HG03378 (cell line): Measurements from ENCODE around the gene C4orf54.

Experiments used
- ATAC-seq: cut with Tn5 transposase; IDR thresholded peaks from one replicate; pipeline ENCODE4 v1.9.1; 2021; ENCODE audit warnings: mild to moderate bottlenecking, moderate library complexity; ENCODE audit not compliant: unreplicated experiment

The C4orf54 gene

DNA sequence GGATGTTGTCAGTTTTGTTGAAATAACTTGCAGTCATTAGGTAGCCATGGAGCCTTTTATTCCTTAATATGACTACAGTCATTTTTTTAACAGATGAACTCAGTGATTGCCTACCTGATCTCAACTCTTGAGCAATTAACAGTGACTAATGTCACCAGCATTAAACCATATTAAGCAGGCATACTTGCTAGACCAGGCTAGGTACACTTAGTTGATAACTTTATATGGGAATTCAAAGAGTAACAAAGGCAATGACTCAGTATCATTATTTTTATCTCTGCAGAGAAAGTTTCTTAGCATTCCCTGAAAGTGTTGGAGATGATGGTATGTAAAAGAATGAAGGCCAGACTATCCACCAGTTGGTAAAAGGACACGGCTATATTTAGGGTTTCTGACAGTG, at the start of gene C4orf54:
Gene C4orf54 (minus strand): TSS at position 31 of the 400 bp plus-strand sequence. CDS start 3,180 bp downstream, outside the sequence.
- ATAC-seq, result no peak

GRCh38 chr4:99705891-99706290, 48.3 kb upstream of the C4orf54 start:
- ATAC-seq, result no peak

DNA sequence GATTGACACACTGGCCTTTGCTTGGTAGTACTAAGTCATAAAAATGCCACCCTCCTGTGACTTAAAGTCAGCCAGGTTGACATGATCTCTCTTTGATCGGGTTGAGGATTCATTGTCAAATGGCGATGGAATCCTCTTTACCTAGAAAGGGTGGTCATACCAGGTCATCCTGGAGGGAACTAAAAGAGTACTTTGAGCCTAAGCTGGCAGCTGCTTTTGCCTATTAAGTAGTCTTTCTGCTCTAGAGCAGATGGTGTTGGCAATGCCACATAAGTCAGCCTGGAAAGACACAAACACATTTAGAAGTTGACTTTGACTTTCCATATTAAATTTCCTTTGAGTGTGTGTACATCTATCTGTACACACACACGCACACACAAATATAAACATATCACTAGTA, 39.2 kb upstream of the C4orf54 start:
- no peak for ATAC-seq

DNA sequence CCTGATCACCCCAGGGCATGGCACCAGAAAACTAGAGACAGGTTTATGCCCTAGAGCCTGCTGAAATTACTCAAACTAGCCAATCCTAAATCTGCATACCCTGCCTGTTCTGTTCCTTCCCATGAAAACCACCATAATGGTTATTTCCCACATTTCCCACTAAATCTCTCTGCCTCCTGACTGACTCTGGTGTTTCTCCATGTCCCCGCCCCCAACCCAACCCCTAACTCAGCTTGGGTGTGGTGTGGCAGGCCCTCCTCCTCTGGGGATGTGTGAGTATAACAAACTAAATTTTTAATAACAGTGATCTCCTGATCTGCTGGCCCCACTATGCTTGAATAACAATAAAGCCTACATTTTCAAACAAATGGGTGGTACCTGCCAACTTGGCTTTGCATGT, 35.5 kb upstream of the C4orf54 start:
- ATAC-seq, result no peak

DNA sequence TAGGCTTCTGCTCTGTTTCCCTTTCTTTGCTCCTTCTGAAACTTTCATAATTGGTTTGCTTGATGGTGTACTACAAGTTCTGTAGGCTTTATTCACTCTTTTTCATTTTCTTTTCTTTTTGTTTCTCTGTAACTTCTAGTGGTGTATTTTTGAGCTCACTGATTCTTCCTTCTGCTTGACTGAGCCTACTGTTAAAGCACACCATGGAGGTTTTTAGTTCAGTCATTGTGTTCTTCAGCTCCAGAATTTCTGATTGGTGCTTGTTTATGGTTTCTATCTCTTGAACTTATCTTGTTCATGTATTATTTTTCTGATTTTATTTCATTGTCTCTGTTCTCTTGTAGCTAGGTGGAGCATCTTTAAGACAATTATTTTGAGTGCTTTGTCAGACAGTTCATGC, 33.4 kb upstream of the C4orf54 start:
- ATAC-seq, result no peak

DNA sequence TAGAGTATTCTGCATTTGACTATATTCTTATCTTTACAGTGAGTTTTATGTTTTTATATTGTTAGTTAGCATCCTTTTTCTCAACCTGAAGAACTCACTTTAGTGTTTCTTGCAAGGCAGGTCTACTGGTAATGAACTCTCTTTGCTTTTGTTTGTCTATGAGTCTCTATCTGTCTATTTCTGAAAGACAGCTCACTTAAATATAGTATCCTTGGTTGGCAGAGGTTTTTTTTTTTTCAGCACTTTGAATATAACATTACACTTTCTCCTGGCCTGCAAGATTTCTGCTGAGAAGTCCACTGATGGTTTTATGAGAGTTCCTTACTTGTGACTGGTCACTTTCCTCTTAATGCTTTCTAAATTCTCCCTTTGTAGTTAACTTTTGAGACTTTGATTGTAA, 32.8 kb upstream of the C4orf54 start:
- no peak for ATAC-seq

DNA sequence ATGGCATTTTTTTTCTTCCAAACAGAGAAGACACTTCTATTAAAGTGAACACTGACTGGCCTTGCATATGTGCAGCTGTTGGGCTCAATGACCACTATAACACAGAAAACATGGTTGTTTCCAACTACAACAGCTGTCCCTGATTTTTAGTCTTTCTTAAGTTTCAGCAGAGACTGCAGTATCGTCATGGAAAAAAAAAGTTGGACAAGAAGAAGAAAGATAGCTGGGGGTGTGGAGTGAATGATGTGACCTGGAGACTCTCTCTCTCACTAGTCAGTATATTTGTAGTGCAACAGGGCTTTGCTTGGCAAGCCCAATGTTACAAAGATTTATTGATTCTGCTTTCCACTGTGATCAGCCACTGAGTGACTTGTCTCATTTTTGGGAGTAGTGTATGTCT, 29.5 kb upstream of the C4orf54 start:
- no peak for ATAC-seq

GRCh38 chr4:99685234-99685633, 27.6 kb upstream of the C4orf54 start:
- ATAC-seq, result no peak

DNA sequence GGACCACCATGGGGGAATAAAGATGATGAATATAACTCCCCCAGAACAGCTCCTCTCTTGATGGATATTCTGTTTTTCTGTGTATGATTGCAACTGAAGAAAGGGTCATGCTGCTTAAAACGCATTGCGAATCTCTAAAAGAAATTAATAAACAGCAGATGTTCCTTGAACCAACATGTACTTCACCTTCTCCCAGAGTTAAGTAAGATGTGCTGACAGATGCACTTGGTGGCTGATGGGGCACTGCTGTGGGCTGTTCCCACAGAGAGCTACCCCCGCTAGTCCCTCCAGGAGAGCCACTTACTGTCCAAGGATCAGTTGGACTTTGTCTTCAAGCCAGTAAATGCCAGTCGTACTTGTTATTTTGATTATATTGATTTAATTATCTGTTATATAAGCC, 26.3 kb upstream of the C4orf54 start:
- ATAC-seq, result no peak

- no peak for ATAC-seq
These were observed 22.3 kb upstream of the C4orf54 start for GRCh38 chr4:99679976-99680375.

DNA sequence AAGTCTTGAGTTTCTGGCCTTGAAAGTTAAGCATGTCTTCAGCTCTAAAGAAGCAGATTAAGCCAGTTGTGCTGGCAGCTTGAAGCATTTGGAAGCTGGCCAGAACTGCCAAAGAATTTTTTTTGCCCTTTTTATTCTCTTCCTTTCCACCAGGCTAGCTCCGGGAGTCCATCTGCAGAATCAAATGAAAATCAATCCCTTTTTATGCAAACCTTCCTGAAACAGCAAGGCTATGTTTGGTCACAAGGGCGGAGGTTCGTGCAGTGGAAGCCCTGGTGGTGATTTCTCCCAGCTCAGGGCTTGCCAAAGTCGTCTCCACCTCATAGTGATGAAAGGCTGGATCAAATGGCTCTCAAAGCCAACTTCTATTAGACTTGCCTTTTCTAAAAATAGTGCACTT, 21.6 kb upstream of the C4orf54 start:
- no peak for ATAC-seq

- ATAC-seq, result no peak
These were observed 19.5 kb upstream of the C4orf54 start for GRCh38 chr4:99677161-99677560.

- no peak for ATAC-seq
These were observed 12.9 kb upstream of the C4orf54 start for GRCh38 chr4:99670409-99671073.

DNA sequence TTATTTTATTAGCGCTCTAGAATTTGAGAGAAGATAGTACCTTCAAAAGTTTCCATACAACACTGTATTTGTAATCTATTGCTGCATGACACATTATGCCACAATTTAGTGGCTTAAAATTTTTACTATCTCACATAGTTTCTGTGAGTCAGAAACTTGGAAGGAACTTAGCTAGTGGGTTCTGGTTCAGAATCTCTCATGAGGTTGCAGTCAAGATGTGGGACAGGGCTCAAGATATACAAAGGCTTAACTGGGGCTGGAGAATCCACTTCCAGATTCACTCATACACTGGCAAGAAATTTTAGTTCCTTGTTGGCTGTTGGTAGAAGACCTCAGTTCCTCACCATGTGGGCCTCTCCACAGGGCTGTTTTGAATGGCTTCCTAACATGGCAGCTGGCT, 11.5 kb upstream of the C4orf54 start:
- ATAC-seq, result no peak

DNA sequence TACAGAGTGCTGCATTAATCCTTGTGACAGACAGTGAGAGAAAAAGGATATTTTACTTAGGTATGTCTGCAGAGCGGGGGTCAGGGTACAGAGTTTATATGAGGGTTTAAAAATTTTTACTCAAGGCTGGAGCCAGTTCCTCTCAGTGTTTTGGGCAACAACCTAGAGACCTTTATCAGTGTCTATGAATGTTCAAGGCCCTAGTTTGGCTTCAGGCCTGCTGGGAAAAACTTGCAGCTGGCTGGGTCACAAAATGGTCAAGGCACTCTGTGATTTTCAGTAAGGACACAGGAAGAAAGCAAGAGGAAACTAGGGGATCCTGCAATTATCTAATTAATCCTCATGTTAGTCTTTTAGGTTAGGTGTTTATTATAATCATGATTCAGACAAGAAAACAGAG, 10.8 kb upstream of the C4orf54 start:
- no peak for ATAC-seq

GRCh38 chr4:99665983-99666382, 8.4 kb upstream of the C4orf54 start:
- ATAC-seq, result no peak

DNA sequence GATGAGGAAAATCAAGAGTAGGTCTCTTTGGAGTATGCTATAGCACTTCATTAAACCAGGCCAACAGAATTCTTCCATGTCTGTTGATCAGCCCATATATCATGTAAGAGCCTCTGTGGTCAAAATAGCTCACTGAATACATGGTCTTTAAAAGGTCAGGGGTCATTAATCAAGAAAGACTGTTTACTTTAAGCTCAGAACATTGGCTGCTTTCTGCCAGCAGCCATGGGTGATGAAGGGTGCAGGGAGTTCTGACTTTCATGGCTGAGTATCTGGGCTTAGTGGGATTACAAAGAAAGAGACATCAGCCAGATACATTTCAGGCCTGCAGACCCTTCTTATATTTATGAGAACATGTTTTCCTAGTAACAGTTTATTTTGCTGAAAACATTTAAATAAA, 7.1 kb upstream of the C4orf54 start:
- no peak for ATAC-seq

DNA sequence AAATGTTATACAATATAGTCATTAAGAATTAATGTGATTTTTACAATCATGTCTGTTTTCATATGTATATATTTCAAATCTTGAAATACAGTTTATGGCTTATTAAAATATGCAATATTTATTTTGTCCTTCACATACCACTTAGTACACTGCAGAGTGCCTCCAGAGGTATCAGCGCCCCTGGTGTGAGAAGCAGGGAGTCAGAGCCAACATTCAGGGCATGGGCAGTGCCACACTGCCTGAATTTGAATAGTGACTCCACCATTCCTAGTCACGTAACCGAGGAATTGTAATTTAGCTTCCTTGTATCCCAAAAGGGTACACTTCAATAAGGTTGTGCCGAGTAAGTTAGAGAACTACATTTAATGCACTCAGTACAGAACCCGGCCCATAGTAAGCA, 4.3 kb upstream of the C4orf54 start:
- no peak for ATAC-seq

GRCh38 chr4:99658666-99659065, 1.0 kb upstream of the C4orf54 start:
- ATAC-seq, result no peak

GRCh38 chr4:99655308-99656081, 2.1 kb downstream of the C4orf54 start:
- ATAC-seq, result no peak

DNA sequence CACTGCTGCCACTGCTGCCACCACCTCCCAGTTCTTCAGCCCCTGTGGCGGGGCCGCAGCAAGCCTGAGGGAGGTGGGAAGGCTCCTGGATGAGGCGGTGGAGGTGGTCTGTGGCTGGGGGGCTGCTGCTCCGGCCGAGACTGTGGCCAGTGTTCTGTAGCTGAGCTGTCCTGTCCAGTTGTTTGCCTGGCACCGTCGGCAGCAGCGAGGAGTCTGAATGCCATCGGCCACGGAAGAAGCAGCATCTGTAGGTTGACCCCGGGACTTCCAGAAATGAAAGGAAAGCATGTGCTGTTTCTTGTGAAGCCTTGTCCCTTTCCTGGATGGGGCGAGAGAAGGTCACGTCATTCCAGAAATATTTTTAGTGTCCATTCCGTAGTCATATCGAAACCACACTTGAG, 3.3 kb downstream of the C4orf54 start:
- no peak for ATAC-seq

DNA sequence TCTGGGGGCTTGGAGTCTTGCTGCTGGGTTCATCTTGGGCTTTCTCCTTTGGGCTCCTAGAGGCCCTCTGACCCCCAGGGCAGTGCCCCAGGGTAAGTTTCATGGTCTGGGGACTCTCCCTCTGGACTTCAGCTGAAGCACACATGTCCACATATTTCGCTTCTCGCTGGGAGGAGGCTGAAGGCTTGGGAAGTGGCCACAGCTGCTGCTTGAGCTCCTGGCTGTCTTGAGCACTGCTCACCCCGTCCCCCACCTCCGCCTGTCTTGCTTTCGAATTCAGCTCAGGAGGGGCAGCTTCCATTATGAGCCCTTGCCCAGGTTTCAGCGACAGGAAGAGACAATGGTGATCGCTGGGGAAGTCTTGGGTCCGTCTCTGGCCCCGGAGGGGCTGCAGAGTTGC, 3.7 kb downstream of the C4orf54 start:
- ATAC-seq, result no peak
